HG03469 (cell line): ENCODE measurements around the gene CH25H.

Experiments used
- ATAC-seq: cut with Tn5 transposase; IDR thresholded peaks from one replicate; pipeline ENCODE4 v1.9.1; 2021; ENCODE audit warnings: mild to moderate bottlenecking, moderate library complexity, moderate number of reproducible peaks; ENCODE audit not compliant: unreplicated experiment

The CH25H gene

DNA sequence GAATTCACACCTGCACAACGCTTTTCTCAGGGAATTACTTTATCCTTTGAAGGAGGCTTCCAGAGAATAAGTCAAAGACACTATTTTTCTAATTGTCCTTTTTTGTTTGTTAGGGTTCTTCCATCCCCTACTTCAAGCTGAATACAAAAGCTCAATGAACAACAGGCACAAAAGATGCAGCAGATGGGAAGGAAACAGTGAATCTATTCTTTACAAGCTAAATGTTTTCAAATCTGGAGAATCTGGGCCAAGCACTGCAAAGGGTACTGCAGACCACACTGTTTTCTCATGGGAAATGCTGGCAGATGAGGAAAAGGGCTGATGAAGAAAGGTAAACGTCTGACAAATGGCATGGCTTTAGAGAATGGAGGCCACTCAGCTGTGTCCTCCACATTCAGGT, 25.9 kb upstream of the CH25H start:
- ATAC-seq = no peak

DNA sequence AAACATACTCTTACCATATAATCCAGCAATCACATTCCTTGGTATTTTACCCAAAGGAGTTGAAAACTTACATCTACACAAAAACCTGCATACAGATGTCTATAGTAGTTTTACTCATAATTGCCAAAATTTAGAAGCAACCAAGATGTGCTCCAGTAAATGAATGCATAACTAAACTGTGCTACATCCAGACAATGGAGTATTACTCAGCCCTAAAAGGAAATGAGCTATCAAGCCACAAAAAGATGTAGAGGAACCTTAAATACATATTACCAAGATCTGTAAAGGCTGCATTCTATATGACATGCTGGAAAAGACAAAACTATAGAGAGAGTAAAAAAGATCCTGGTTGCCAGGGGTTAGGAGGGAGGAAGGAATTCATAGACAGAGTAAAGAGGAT, 21.8 kb upstream of the CH25H start:
- ATAC-seq = no peak

DNA sequence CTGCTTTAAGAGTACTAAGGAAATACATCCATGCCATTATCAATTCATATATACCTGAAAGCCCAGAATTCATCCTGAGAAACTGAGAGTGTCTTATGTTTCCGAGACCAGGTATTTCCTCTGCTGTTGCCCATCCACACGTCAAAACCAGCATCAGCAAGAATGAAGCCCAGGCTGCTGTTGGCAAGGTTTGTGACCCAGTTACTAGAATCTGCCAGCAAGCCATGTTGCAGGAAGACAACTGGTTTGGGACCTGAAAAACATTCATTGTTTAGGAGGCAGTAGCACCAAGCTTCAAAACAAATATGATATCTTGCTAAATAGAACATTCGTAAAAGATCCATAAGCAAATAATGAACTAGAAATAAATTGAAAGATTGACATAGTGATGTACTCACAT, 21.0 kb upstream of the CH25H start:
- no peak for ATAC-seq

DNA sequence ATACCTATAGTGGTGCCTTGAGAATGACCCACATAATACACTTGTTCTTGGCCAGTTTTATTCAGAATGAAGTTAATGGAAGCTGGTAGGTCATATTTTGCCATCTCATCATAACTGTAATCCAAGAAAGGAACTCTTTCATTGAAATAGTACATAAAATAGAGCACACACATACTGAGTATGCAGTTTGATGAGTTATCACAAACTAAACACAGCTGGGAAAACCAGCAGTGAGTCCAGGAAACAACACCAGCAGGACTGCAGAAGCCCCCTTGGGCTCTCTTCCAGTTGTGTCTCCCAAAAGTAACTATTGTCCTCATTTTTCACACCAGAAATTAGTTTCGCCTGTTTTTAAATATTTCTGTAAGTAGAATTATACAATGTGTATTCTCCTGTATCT, 19.8 kb upstream of the CH25H start:
- ATAC-seq = no peak

DNA sequence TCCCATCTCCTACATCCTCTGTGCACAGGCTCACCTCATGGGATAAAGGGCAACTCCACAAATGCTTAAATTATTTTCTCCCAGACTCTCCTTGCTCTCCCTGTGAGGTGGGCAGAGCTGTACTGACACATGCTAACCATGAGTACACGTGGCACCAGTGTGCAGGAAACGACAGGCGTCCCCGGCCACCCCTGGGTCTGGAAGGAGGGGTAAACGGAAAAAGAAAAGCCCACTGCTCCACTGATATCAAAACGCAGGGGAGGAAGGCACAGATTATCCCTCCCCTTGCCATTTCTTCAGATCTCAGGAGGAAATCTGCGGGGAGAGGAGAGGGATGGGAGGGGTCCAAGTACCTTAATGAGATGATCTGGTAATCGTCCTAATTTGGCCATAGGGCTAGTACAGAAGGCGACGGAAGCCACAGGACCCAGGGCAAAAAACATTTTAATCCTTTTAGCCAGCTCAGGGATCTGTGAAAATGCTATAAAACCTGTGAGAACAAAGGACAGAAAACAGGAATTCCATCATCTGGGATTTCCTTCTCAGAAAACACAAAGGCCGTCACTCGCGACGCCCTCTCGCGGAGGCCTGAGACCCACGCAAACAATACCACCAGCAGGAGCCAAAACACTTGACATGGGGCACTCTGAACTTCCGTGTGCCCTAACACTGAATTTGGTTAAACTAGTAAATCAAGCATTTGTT, 17.8 kb upstream of the CH25H start:
- ATAC-seq = no peak

DNA sequence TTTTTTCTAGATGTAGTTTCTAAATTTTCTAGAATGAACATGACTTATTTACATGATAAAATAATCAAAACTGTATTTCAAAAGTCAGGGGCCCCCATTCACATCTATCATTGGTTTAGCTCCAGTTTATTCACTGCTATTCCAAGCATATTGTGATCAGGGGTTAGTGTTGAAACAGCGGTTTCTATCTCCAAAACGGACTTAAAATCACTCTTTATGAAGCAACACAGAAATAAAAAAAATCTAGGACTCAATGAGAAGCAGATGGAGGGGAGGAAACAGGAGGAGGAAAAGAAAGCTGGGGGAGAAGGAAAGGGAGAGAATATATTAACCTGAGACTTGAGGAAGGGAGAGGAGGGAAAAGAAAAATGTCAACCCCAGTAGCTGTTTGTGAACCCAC, 14.8 kb upstream of the CH25H start:
- ATAC-seq = no peak

DNA sequence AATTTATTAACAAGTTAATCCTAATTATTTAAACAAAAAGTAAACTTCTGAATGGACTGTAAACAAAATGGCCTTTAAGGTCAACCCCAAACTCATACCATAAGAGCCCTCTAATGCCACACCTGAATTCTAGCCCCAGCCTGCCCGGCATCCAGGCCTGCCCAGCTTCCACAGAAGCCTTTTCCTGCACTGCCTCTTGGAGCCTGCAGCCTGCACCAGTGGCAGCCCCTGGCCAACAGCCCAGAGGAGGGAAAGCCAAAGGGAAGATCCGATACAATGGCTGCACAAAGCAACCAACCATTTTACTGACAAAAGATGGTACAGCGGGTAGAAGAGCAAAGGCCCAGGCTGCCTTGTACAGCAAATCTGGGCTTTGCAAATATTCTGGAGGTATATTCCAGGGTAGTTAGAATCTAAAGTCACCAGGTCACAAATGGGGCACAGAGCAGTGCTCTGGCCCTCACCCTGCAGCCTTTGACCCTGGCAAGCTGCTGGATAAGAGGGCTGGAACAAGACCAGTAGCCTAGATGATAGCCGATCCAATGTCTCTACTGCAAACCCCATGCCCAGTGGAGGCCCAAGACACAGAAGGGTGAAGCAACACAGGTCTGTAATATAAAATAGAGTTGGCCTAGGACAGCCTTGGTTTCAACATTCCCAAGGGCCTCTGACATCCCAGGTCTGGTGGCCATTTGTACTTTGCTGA, 12.5 kb upstream of the CH25H start:
- ATAC-seq = no peak

DNA sequence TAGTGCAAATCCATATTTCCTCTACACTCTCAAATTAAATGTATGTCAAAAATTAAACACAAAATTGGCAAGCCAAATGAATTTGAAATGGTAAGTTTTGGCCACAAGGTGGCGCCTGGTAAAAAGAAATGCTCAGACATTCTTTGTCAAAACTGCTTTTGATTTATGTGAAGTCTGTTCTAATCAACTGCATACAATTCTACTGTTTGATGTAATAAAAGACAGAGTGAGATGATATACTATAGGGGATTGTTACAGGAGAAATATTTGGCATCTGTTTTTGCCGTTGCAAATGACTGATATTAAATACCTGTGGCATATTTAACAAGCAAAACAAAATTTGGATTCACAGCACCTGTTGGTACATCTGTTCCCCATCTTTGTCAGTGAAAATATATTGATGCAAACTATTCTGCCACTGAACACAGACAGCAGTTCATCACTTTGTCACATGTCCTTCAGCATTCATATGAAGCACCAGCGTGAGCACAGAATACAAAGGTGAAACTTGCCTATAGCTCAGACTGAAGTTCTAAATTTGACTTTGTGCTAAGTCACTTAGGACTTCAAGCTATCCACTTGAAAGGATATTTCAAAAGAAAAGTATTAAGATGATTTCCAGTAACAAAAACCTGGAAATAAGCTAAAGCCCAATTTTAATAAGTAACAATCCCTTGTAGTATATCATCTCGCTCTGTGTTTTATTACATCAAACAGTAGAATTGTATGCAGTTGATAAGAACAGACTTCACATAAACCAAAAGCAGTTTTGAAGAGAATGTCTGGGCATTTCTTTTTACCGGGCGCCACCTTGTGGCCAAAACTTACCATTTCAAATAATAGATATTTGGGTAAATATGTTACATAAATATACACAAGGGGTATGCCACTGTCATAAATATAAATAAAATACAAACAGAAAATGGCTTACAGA, 10.2 kb upstream of the CH25H start:
- no peak for ATAC-seq

DNA sequence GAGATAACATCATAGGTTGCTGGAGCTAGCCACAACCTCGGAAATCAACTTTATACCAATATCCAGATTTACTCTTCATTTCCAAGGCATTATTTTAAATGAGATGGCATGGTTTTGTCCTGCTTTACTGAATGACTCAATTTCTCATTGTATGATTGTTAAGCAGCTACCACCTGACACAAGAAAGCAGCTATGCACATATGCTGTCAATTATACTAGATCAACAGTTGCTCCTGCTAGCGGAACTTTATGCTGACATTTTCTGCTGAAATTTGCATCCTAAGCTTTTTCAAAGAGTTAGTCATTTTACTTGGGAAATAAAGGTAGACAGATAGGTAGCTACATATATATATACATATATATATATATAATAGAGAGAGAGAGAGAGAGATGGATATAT, 8.9 kb upstream of the CH25H start:
- ATAC-seq = no peak

DNA sequence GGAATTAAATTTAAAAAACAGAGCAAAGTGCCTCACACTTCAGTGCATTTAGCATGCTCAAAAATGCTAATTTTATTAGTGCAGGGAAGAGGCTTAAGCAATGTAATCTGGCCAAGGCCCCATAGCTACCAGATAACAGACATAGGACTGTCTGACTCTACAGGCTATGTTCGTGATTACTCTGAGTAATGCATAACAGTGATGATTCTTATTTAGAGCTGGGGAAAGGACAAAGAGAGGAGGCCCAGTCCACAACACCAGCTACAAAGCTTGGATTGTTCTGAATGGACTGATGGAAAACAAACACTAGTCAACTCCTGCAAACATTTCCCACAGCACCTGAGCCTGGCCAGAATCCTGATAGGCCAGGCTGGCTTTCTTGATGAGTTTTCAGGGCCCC, 8.4 kb upstream of the CH25H start:
- no peak for ATAC-seq

DNA sequence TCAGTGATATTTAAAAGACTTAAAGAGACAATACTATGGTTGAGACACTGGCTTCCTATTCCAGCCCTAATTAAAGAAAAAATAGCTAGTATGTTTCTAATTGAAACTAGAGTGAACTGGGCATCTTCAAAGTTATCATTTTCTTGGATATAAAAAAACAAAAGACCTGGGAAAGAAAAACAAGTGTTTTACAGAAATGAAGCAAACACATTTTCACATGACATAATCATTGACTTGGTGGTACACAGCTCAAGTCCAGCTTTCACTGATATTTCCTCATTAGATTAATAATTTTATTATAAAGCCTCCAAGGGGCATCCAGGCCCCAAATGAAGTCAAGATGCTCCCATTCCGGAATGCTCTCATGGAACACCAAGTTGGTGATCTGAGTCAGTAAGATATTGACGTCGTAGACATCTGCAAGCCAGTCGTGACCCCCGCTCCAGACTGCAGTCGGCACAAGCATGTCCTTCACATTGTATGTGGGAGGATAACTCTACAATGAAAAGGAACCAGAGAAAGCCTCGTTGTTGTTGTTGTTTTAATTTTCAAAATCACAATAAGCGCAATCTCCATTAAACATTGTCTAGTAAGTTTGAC, 7.5 kb upstream of the CH25H start:
- ATAC-seq = no peak

DNA sequence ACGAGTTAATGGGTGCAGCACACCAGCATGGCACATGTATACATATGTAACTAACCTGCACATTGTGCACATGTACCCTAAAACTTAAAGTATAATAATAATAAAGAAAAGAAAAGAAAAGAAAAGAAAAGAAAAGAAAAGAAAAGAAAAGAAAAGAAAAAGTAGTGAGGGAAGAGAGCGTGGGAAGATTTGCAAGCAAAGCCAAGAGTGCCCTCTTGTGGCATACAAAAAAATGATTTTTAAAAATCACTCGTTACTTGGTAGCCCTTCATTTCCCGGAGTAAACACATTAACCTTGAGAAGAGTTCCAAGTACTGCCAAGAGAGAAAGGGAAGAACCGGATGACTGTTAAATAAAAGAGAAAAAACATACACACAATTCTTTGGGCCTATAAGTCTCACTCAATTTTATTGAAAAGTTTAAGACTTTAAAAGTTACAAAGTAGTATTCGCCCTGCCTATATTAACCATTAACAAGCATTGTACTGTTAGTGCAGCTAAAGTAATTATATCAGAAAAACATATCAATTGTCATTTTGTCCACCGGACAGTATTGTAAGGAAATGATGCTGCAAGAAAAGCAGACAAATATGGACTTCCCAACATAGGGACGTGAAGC, 6.2 kb upstream of the CH25H start:
- ATAC-seq = no peak

DNA sequence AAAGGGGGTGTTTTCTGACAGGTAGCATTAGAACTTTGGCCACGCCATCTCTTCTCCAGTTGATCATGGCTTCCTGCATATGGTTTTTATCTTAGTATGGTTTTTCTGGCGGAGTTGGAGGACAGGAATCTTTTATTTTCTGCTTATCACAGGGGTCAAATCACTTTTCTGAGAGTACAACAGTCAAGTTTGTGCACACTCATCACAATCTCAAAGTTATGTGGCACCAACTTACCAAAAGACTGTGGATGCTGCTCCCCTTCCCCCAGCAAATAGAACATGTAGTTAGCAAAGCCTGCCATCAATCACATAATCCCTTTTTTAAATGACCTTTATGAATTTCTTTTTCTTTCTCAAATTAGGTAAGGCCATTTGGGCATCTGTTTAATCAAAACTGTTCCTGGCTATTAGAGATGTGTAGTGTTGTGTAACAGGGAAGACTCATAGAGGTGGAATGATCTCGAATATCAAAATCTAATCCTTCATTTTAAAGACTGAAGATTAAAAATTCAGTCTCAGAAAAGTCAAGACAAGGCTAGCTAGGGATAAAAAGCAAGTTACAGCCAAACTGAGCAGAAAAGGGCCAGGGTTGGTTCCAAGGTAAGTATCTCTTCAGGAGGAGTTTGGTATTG, 3.8 kb upstream of the CH25H start:
- ATAC-seq = no peak

DNA sequence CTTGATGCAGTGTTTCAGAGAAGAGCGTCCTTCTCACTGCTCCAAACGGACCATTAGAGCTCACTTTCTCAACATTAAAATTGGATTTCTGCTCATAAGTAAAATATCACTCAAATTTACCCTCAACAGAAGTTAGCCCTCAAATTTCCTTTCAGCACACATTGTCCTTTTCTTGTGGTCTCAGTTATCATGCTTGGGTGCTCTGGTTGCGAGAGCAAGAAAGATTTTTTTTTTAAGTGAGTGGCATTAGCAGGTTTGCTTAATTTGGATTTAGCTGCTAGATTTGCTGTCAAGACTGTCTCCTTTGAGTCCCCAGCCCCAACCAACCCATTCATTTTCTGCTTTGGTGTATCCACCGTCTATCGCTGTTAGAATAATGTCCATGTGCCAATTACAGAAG, 2.6 kb upstream of the CH25H start:
- no peak for ATAC-seq

DNA sequence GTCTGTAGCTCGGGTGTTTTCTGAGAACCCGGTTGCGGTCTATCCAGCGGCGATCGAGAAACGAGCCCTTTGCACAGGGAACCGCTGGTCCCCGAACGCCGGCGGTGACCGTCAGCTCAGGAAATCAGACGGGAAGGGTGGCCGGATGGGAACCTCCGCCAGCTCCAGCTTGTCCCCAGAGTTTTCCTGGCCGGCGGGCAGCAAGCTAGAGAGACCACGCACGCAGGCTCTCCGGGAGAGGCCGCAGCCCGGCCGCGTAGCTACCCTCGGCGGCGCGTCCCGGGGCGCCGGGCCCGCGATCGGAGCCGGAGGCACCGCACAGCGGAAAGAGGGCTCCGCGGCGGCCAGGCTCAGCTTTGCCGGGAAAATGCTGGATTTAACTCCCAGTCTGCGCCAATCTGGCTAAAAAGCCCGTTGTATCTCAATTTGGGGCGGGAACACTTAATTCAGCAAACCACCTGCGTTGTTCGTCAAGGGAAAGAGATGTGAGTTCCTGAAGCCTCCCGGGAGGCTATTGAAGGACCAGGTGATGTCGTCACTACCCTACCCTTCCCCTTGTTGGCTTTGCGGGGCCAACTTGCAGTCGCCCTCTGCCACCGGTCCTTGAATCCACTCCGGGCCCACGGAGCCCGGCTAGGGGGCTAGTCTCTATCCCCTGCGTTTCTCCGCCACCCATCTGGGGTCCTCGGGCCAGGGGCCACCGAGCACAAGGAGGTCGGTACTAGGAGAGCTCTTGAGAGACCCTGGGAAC, 859 bp upstream of the CH25H start:
- no peak for ATAC-seq

DNA sequence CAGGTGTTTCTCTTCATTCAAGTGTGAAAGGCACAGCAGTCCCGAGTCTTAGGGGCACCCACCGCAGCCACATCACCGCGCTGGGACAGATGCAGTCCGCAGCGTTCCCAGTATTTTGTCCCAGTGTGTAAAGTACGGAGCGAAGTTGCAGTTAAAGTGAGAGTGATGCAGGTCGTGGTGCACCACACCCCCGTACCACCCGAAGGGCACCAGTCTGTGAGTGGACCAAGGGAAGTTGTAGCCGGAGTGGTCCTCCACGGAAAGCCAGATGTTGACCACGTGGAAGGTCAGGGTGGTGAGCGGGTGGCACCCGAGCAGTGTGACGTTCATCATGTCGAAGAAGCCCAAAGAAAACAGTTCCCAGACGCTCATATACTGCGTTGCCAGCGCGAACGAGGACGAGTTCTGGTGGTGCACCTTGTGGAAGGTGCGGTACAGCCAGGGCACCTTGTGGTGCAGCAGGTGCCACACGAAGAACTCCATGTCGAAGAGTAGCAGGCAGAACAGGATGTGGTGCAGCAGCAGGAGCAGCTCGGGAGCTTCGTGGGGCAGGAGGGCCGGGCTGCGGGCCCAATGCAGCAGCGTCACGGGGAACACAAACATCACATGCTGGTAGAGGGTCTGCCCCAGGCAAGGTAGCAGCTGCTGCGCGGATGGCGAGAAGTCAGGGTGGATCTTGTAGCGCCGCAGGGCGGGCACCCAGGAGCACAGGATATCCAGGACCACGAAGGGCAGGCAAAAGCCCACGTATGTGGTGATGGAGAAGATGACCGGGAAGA, 526 bp downstream of the CH25H start:
- ATAC-seq = no peak

DNA sequence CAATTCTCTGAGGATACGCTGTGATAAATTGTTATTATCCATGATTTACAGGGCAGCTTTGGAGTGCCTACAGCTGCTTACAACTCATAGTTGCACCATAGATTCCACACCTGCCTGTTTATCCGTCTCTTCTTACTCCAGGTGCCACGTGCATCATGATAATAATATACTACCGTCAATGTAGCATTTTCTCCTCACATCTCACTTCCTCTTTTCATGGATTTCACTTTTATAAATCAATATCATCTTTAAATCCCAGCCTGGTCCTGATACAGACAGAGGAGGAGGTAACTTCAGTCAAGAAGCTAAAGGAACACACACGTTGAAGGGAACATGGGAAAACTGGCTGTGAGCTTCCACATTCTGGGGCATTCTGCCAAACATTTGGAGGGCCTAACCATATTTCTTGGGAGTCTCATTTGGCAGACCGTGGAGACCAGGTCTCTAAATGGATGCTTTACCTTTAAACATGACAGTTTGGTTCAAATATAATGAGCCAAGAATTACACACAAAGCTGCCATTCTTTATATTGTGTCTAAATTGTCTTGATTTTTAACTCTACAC, 2.4 kb downstream of the CH25H start:
- ATAC-seq = no peak

DNA sequence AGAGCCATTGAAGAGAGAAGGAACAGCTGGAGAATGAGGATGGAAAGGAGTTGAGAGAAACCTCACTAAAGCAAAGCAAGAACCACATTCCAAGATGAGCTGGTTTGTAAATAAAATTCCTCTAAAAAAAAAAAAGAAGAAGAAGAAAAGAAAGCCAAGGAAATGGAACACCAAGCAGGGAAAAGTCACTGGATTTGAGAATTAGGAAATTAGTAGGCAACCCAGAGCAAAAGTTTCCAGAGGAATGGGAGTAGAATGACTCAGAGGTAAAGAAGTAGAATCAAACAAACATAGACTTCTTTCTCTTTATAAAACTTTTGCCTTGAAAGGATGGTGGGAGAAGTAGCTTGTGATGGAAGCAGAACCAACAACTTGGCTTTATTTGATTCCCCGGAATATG, 3.9 kb downstream of the CH25H start:
- no peak for ATAC-seq

DNA sequence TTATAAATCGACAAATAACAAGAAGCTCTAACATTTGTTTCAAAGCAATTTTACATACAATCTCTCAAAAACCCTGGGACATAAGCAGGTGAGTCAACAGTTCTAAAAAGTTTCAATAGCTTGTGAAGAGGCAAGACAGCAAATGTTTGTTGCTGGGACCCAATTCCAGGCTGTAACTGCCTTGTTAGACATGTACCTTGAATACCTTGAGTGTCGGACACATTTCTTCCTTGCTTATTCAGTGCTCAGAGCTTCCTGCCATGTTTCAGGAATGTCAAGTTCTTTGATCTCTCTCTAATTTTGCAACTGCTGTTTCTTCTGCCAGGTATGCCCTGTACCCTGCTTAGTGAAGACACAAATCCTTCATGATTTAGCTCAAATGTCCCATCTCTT, 5.1 kb downstream of the CH25H start:
- no peak for ATAC-seq
